NCI-H2107 treated with DMSO at 0.1 percent for 48 hours (cell line): Measurements from ENCODE around the gene GATA5.

Experiments
- DNase-seq: peaks from one replicate; lab custom pipeline; 2025; ENCODE audit not compliant: unreplicated experiment; lab: John Stamatoyannopoulos, UW

Gene GATA5

GRCh38 chr20:62473717-62474603 is 1.8 kb downstream of the GATA5 start:
- no peak for DNase-seq

GRCh38 chr20:62472941-62473585 is 2.7 kb downstream of the GATA5 start:
- no peak for DNase-seq

GRCh38 chr20:62472138-62472940 is 3.5 kb downstream of the GATA5 start:
- DNase-seq: no peak

GRCh38 chr20:62470459-62470858 is 5.3 kb downstream of the GATA5 start:
- no peak for DNase-seq

GRCh38 chr20:62470001-62470400 is 5.8 kb downstream of the GATA5 start:
- DNase-seq: no peak

- no peak for DNase-seq
These were observed 6.4 kb downstream of the GATA5 start for GRCh38 chr20:62469352-62469751.

DNA sequence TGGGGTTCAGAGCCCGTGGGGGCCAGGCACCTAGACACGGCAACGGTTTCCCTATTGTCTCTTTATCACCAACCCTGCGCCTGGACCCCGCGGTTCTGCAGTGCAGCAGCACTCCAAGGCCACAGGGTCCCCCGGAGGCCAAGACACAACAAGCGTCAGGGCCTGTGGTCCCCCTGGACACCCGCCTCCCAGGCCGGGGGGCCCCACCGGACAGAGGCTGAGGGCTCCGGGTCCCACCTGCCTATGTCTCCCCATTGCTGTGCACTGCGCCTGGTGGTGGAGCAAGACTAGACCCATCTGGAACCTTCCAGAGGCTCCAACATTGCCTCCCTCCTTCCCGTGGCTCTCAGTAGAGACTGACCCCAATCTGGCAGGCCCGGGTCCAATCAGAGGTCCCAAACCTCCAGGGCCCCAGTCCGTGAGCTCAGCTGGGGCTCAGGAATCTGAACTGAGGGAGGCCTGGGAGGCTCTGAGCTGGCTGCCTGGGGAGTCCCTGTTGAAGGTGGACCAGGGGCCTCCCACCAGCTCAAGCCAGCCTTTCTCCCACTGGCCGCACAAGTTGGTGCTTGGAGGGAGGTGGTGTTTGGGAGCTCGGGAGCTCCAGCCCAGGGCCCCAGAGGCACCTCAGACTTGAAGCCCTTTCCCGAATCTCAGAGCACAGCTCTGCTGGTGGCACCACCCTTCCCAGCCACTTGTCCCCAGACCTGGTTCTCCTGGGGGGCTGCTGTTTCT is 8.8 kb downstream of the GATA5 start:
- no peak for DNase-seq

GRCh38 chr20:62466072-62466760 is 9.6 kb downstream of the GATA5 start:
- DNase-seq: no peak

DNA sequence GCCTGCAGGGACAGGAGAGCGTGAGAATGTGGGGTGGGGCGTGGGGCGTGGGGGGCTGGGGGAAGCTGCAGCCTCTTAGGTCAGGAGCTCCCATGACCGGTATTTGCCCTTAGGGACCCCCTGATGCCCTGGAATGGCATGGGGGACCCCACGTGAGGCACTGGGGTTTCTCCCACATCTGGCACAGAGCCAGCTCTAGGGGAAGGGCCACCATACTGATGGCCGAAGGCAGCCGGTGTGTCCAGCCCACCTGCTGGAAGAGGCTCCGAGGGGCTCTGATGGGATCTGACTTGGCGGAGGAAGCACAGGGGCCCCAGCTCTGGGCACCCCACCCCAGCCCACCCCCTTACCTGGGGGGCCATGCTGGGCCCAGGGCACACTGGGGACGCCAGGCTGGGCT is 10.8 kb downstream of the GATA5 start:
- no peak for DNase-seq

DNA sequence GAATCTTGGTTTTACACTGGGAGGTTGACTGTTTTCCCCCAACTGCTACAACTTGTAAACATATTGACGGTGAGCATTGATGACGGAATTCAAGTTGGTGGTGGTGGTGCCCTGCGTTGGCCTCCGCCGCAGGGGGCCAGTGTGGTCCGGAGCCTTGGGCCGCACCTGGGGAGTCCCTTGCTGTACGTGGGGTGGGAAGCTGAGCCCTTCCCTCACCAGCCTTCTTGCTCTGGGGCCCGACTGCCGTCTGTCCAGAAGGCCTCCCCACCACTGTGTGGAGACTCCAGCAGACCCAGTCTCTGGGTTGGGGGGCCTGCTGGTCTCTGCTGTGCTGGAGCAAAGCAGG is 11.4 kb downstream of the GATA5 start:
- no peak for DNase-seq

DNA sequence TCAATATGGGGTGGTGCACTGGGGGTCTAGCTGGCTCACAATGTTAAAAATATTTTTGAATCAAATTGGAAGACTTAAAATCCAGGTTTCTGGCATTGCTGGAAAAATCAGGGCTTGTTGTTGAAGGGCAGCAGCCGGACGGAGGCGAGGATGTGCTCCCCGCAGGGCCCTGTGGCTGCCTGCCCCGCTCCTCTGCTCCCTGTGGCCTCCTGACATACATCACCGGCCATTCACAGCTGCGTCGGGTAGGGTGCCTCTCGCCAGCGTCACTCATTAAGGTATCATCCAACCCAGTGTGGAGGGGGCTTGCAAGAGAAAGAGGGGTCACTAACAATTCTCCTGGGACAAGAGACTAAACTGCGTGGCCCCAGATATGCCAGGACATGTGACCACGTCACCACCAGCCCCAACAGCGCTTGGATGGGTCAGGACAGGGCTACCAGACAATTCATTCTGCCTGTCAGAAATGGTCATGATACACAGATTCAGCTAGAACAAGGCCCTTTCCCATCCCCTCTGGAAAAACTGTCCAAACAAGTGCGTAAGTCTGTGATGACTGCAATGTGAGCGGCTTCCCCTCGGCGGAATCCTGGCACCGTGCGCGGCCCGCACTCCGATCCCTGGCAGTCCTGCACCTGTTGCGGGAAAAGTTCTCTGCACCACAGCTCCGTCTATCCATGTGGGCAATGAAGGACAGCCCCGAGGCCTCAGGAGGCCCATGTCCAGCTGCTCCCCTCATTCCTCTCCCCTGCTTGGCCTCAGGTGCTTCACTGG is 12.0 kb downstream of the GATA5 start:
- DNase-seq: no peak

GRCh38 chr20:62462976-62463592 is 12.7 kb downstream of the GATA5 start:
- no peak for DNase-seq

GRCh38 chr20:62461834-62462233 is 14.0 kb downstream of the GATA5 start:
- DNase-seq: no peak

DNA sequence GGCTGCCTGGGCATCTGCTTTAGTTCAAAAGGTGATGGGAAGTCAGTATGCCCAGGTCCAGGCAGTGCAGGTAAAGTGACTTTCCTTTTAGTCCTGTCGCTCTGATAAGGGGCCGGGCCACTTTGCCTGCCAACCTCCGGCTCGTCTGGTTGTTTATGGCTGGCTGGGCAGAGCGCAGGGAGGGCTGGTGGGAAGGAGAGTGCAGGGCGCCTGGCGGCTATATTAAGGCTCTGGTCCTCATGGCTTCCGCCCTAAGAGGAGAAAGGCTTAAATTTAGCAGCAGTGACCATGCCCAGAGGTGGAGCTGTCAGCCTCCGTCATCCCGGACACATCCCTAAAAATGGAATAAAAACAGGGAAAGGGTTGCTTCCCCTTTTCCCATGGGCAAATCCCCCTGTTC is 14.6 kb downstream of the GATA5 start:
- no peak for DNase-seq

DNA sequence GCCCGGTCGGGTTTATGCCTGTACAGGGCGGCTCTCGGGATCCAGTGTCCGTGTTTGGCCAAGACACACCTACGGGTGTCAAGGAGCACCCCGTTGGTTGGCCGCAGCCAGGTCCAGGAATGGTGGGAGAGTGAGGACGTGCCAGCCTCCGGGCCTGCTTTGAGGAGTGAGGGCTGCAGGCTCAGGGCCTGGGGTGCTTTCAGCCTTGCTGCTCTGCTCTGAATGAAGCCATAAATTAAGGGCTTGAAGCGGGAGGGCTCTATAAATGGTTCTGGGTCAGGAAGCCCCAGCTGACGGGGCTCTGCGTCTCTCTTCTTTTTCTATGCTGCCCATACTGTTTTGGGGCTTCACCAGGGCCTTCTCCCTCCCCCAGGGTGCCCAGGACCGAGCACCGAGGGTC is 15.1 kb downstream of the GATA5 start:
- DNase-seq: no peak

DNA sequence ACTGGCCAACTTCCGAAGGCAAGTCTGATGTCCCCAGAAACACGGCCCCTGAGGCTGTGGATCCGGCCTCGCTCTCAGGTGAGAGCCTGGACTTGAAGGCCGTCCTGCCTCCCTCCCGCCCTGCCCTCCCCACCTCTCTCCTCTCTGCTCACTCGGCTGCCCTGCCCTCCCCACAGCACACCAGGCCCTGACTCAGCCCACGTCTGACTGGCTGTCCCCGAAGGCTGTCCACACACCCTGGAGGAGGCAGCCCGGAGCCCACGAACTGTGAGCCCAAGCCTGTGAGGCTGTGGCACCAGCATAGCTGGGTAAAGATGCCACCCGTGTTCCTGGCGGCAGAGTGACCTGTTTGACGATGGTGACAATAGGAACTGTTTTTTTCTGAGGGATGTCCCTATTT is 16.3 kb downstream of the GATA5 start:
- no peak for DNase-seq

DNA sequence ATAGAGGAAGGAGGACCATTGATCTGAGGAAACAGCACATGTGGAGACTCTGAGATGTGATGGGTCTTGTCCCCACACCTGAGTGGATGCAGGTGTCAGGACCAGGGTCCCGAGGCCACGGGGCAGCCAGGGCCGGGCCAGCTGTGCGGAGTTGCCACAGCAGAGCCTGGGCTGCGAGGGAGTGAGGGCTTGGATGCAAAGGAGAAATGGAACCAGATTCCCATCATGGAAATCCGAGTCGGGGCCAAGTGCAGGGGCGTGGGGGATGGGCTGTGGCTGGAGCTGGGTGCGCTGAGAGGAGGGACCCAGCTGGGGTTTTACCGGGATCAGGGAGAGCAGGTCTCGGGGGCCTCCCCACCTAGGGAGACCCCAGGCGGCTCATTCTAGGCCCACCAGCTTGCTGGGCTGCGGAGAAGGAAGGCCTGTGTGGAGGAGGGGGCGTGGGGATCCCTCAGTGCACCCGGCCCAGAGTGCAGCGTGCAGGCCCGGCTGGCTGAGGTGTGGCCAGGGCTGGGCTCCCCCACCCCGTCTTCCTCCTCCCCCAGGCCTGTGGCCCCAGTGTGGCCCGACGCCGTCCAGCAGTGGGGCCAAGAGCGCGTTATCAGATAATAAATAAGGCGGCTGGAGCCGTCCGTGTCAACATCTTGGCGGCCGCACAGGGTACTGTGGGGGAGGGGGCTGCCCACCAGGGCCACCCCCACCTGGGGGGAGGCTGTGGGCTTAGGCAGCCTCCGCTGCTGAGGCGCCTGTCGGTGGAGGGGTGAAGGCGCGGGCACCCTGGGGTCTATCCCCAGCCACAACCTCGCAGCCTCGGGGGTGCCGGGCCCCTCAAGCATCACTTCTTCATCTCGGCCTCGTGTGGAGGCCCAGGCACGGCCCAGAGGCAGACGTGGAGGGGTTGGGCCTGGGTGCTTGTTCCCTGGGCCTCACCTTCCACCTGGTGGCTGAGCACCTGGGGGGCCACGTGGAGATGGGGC is 17.2 kb downstream of the GATA5 start:
- no peak for DNase-seq

GRCh38 chr20:62457831-62458230 is 18.0 kb downstream of the GATA5 start:
- no peak for DNase-seq
